Activated CD8-positive, alpha-beta memory T cell treated with anti-CD3 and anti-CD28 coated beads for 36 hours (primary cell): Measurements from ENCODE around the gene ATP8A2. TPM values are rescaled to one million over a fixed set of nuclear protein-coding genes. Genes with fewer than 3 reads are reported as not detected.

Experiments used
- CTCF ChIA-PET: fragments of 350-600 bp; sonication (Branson Sonifier 250); formaldehyde crosslinking; loops from one replicate; lab custom pipeline; 2021; ENCODE audit warnings: antibody characterized with exemption; lab: Charles Lee
- POLR2A ChIA-PET: fragments of 350-600 bp; sonication (Branson Sonifier 250); formaldehyde crosslinking; loops from one replicate; lab custom pipeline; 2021; ENCODE audit warnings: antibody characterized with exemption; lab: Charles Lee
- total RNA-seq, 2 experiments: library from RNA; stranded (reverse); gene quantifications; one replicate each; pipeline ENCODE4 v1.2.3, GENCODE V29; 2021

ATP8A2 gene
- total RNA-seq, 2 experiments from 2014 or later = 0.75 to 0.97 TPM

- CTCF ChIA-PET = no interaction called here
Observed at GRCh38 chr13:25588336-25589060, 216.7 kb downstream of the ATP8A2 start.

GRCh38 chr13:25598421-25598820 lies 226.6 kb downstream of the ATP8A2 start:
- CTCF ChIA-PET = no interaction called here
- POLR2A ChIA-PET = no interaction called here

More at GRCh38 chr13:25588336-25589060, 216.7 kb downstream of the ATP8A2 start:
- POLR2A ChIA-PET = no interaction called here

GRCh38 chr13:25602176-25602575 lies 230.4 kb downstream of the ATP8A2 start:
- CTCF ChIA-PET = no interaction called here
- POLR2A ChIA-PET = no interaction called here

GRCh38 chr13:25604106-25604505 lies 232.3 kb downstream of the ATP8A2 start:
- CTCF ChIA-PET = no interaction called here
- POLR2A ChIA-PET = no interaction called here

GRCh38 chr13:25607096-25607495 lies 235.3 kb downstream of the ATP8A2 start:
- CTCF ChIA-PET = no interaction called here
- POLR2A ChIA-PET = no interaction called here

GRCh38 chr13:25608181-25608580 lies 236.4 kb downstream of the ATP8A2 start:
- ChIA-PET POLR2A (no interaction called here), CTCF (no interaction called here)

GRCh38 chr13:25616674-25617073 lies 244.9 kb downstream of the ATP8A2 start:
- CTCF ChIA-PET = no interaction called here
- POLR2A ChIA-PET = no interaction called here

- ChIA-PET POLR2A (no interaction called here), CTCF (no interaction called here)
Observed at GRCh38 chr13:25619897-25620296, 248.1 kb downstream of the ATP8A2 start.

- CTCF ChIA-PET = no interaction called here
- POLR2A ChIA-PET = no interaction called here
Observed at GRCh38 chr13:25625414-25625813, 253.6 kb downstream of the ATP8A2 start.

GRCh38 chr13:25630329-25630900 lies 258.6 kb downstream of the ATP8A2 start:
- CTCF ChIA-PET = no interaction called here
- POLR2A ChIA-PET = no interaction called here

GRCh38 chr13:25632166-25632888 lies 260.6 kb downstream of the ATP8A2 start:
- CTCF ChIA-PET = no interaction called here
- POLR2A ChIA-PET = no interaction called here

- CTCF ChIA-PET = no interaction called here
- POLR2A ChIA-PET = no interaction called here
Observed at GRCh38 chr13:25633093-25633492, 261.3 kb downstream of the ATP8A2 start.

- CTCF ChIA-PET = interaction anchor here (0.6 kb wide), 1 partner anchor 9 kb away, joined by 3 read pairs; no protein-coding TSS in a partner anchor
- POLR2A ChIA-PET = no interaction called here
Observed at GRCh38 chr13:25645681-25646080, 273.9 kb downstream of the ATP8A2 start.

GRCh38 chr13:25649001-25649633 lies 277.3 kb downstream of the ATP8A2 start:
- POLR2A ChIA-PET = no interaction called here

GRCh38 chr13:25652764-25653163 lies 281.0 kb downstream of the ATP8A2 start:
- ChIA-PET POLR2A (no interaction called here), CTCF (no interaction called here)

More at GRCh38 chr13:25649001-25649633, 277.3 kb downstream of the ATP8A2 start:
- CTCF ChIA-PET = no interaction called here

- ChIA-PET POLR2A (no interaction called here), CTCF (no interaction called here)
Observed at GRCh38 chr13:25654322-25654721, 282.5 kb downstream of the ATP8A2 start.

GRCh38 chr13:25657157-25657556 lies 285.4 kb downstream of the ATP8A2 start:
- POLR2A ChIA-PET = no interaction called here
- CTCF ChIA-PET = interaction anchor here (0.7 kb wide), 1 partner anchor 201 kb away, joined by 3 read pairs; no protein-coding TSS in a partner anchor

- ChIA-PET CTCF (no interaction called here), POLR2A (no interaction called here)
Observed at GRCh38 chr13:25659091-25659795, 287.5 kb downstream of the ATP8A2 start.

GRCh38 chr13:25660996-25661395 lies 289.2 kb downstream of the ATP8A2 start:
- ChIA-PET CTCF (no interaction called here), POLR2A (no interaction called here)
